ENCODE data around the gene COL20A1. TPM values are rescaled to one million over a fixed set of nuclear protein-coding genes. Genes with fewer than 3 reads are reported as not detected.
"Not testable (repeated sequence)": the region's sequence is repeated elsewhere in the genome, so short reads cannot be mapped to it uniquely, and the experiment has no call there.

Gene COL20A1
- total RNA-seq (1.2 TPM), polyA plus RNA-seq (not detected)

GRCh38 chr20:63292904-63293303 is at the start of gene COL20A1:
Gene COL20A1 (plus strand): TSS chr20:63293186. CDS start chr20:63295108, 1,922 bp downstream.
- DNase-seq (ENCODE audit: extremely low spot score): no peak
- Histone ChIP-seq H3K4me3 (ENCODE audit: low read depth, low read length) (no peak within 1 kb of the TSS), H3K36me3 (ENCODE audit: insufficient read depth) (peaks cover 3% of the 10 kb centered on the region), H3K27ac (ENCODE audit: low read depth) (no peak within 1 kb of the TSS), H3K4me1 (ENCODE audit: insufficient read depth) (no peaks in the 10 kb centered on the region)
- WGBS: 36% methylated on average over 7 of the region's 7 CpGs

- 79% methylated on average over 25 of the region's 25 CpGs for WGBS
- no peak for DNase-seq (ENCODE audit: extremely low spot score)
- H3K36me3 ChIP-seq (ENCODE audit: insufficient read depth): no peaks in the 10 kb centered on the region
- H3K4me3 ChIP-seq (ENCODE audit: low read depth, low read length): no peak overlapping the region
- no peak overlapping the region for H3K27ac ChIP-seq (ENCODE audit: low read depth)
- H3K4me1 ChIP-seq (ENCODE audit: insufficient read depth): no peaks in the 10 kb centered on the region
Observed at GRCh38 chr20:63243604-63244247, 49.3 kb upstream of the COL20A1 start.

GRCh38 chr20:63244468-63244867 is 48.5 kb upstream of the COL20A1 start:
- no peak overlapping the region for H3K27ac ChIP-seq (ENCODE audit: low read depth)

GRCh38 chr20:63246490-63247288 is 46.3 kb upstream of the COL20A1 start:
- Histone ChIP-seq H3K4me1 (ENCODE audit: insufficient read depth) (no peaks in the 10 kb centered on the region), H3K4me3 (ENCODE audit: low read depth, low read length) (no peak overlapping the region), H3K27ac (ENCODE audit: low read depth) (no peak overlapping the region), H3K36me3 (ENCODE audit: insufficient read depth) (no peaks in the 10 kb centered on the region)
- no peak for DNase-seq (ENCODE audit: extremely low spot score)
- WGBS: 64% methylated on average over 50 of the region's 50 CpGs

More at GRCh38 chr20:63244468-63244867, 48.5 kb upstream of the COL20A1 start:
- DNase-seq (ENCODE audit: extremely low spot score): no peak
- 89% methylated on average over 10 of the region's 10 CpGs for WGBS
- no peaks in the 10 kb centered on the region for H3K4me1 ChIP-seq (ENCODE audit: insufficient read depth)
- H3K4me3 ChIP-seq (ENCODE audit: low read depth, low read length): no peak overlapping the region
- no peaks in the 10 kb centered on the region for H3K36me3 ChIP-seq (ENCODE audit: insufficient read depth)

GRCh38 chr20:63247671-63248228 is 45.2 kb upstream of the COL20A1 start:
- no peak overlapping the region for H3K27ac ChIP-seq (ENCODE audit: low read depth)
- H3K4me3 ChIP-seq (ENCODE audit: low read depth, low read length): no peak overlapping the region
- H3K4me1 ChIP-seq (ENCODE audit: insufficient read depth): no peaks in the 10 kb centered on the region
- WGBS: 84% methylated on average over 24 of the region's 24 CpGs
- DNase-seq (ENCODE audit: extremely low spot score): no peak
- H3K36me3 ChIP-seq (ENCODE audit: insufficient read depth): no peaks in the 10 kb centered on the region

GRCh38 chr20:63248835-63249591 is 44.0 kb upstream of the COL20A1 start:
- WGBS: 79% methylated on average over 25 of the region's 25 CpGs
- Histone ChIP-seq H3K27ac (ENCODE audit: low read depth) (no peak overlapping the region), H3K4me1 (ENCODE audit: insufficient read depth) (peaks cover 3% of the 10 kb centered on the region), H3K36me3 (ENCODE audit: insufficient read depth) (no peaks in the 10 kb centered on the region), H3K4me3 (ENCODE audit: low read depth, low read length) (no peak overlapping the region)
- DNase-seq (ENCODE audit: extremely low spot score): no peak

GRCh38 chr20:63249891-63250290 is 43.1 kb upstream of the COL20A1 start:
- Histone ChIP-seq H3K27ac (ENCODE audit: low read depth) (no peak overlapping the region), H3K4me3 (ENCODE audit: low read depth, low read length) (no peak overlapping the region), H3K4me1 (ENCODE audit: insufficient read depth) (peaks cover 3% of the 10 kb centered on the region), H3K36me3 (ENCODE audit: insufficient read depth) (no peaks in the 10 kb centered on the region)
- 90% methylated on average over 15 of the region's 15 CpGs for WGBS
- DNase-seq (ENCODE audit: extremely low spot score): no peak

- 52% methylated on average over 12 of the region's 14 CpGs for WGBS
- H3K27ac ChIP-seq (ENCODE audit: low read depth); H3K36me3 ChIP-seq (ENCODE audit: insufficient read depth); H3K4me3 ChIP-seq (ENCODE audit: low read depth, low read length); H3K4me1 ChIP-seq (ENCODE audit: insufficient read depth); DNase-seq (ENCODE audit: extremely low spot score): not testable (repeated sequence)
Observed at GRCh38 chr20:63251350-63251749, 41.6 kb upstream of the COL20A1 start.

- 73% methylated on average over 8 of the region's 8 CpGs for WGBS
- no peak for DNase-seq (ENCODE audit: extremely low spot score)
- no peak overlapping the region for H3K27ac ChIP-seq (ENCODE audit: low read depth)
- H3K4me3 ChIP-seq (ENCODE audit: low read depth, low read length): no peak overlapping the region
- H3K36me3 ChIP-seq (ENCODE audit: insufficient read depth): no peaks in the 10 kb centered on the region
- H3K4me1 ChIP-seq (ENCODE audit: insufficient read depth): peaks cover 3% of the 10 kb centered on the region
Observed at GRCh38 chr20:63252284-63252711, 40.7 kb upstream of the COL20A1 start.

GRCh38 chr20:63253065-63253437 is 39.9 kb upstream of the COL20A1 start:
- Histone ChIP-seq H3K4me1 (ENCODE audit: insufficient read depth) (peaks cover 3% of the 10 kb centered on the region), H3K4me3 (ENCODE audit: low read depth, low read length) (no peak overlapping the region), H3K36me3 (ENCODE audit: insufficient read depth) (no peaks in the 10 kb centered on the region), H3K27ac (ENCODE audit: low read depth) (no peak overlapping the region)
- no peak for DNase-seq (ENCODE audit: extremely low spot score)
- 17% methylated on average over 16 of the region's 16 CpGs for WGBS

- DNase-seq (ENCODE audit: extremely low spot score): peak; percentile 43
- no peaks in the 10 kb centered on the region for H3K36me3 ChIP-seq (ENCODE audit: insufficient read depth)
- WGBS: under 1% methylated on average over 89 of the region's 89 CpGs
- peak overlapping the region; percentile 34 for H3K4me3 ChIP-seq (ENCODE audit: low read depth, low read length)
- H3K4me1 ChIP-seq (ENCODE audit: insufficient read depth): peaks cover 3% of the 10 kb centered on the region
- no peak overlapping the region for H3K27ac ChIP-seq (ENCODE audit: low read depth)
Observed at GRCh38 chr20:63253438-63254231, 39.4 kb upstream of the COL20A1 start.

GRCh38 chr20:63254232-63254605 is 38.8 kb upstream of the COL20A1 start, which contains the start of gene NKAIN4:
Gene NKAIN4 (minus strand): TSS chr20:63254463. CDS start chr20:63254450, 13 bp downstream.
- Histone ChIP-seq H3K4me1 (ENCODE audit: insufficient read depth) (peaks cover 3% of the 10 kb centered on the region), H3K4me3 (ENCODE audit: low read depth, low read length) (peak within 1 kb of the TSS; percentile 34), H3K36me3 (ENCODE audit: insufficient read depth) (no peaks in the 10 kb centered on the region), H3K27ac (ENCODE audit: low read depth) (no peak within 1 kb of the TSS)
- 1% methylated on average over 46 of the region's 46 CpGs for WGBS
- no peak for DNase-seq (ENCODE audit: extremely low spot score)
